SJSA1 (cell line): ENCODE measurements around the gene CTAGE9. TPM values are rescaled to one million over a fixed set of nuclear protein-coding genes. Genes with fewer than 3 reads are reported as not detected.
"Not testable (repeated sequence)": the region's sequence is repeated elsewhere in the genome, so short reads cannot be mapped to it uniquely, and the experiment has no call there.

Experiments
- DNase-seq, 2 experiments: peaks; one replicate each; pipeline ENCODE4 v3.0.0-alpha.2; 2015 to 2020; ENCODE audit warnings: low spot score in 2 of 2, low read depth in 1 of 2
- H3K27ac ChIP-seq: fragments of 250-450 bp; sonication (Bioruptor Pico); 2 replicates; pipeline ENCODE4 v1.5.1; 2020; ENCODE audit warnings: mild to moderate bottlenecking, moderate library complexity
- H3K27me3 ChIP-seq: fragments of 250-450 bp; sonication (Bioruptor Pico); replicated peaks from 2 replicates; pipeline ENCODE4 v1.5.1; 2020; ENCODE audit warnings: mild to moderate bottlenecking, moderate library complexity
- H3K36me3 ChIP-seq: fragments of 250-450 bp; sonication (Bioruptor Pico); 2 replicates; pipeline ENCODE4 v1.5.1; 2020; ENCODE audit warnings: mild to moderate bottlenecking
- H3K4me1 ChIP-seq: fragments of 250-450 bp; sonication (Bioruptor Pico); replicated peaks from 2 replicates; pipeline ENCODE4 v1.6.1; 2021; ENCODE audit warnings: mild to moderate bottlenecking
- H3K4me3 ChIP-seq: fragments of 250-450 bp; sonication (Bioruptor Pico); 2 replicates; pipeline ENCODE4 v1.5.1; 2020; ENCODE audit warnings: mild to moderate bottlenecking
- H3K9me3 ChIP-seq: fragments of 250-450 bp; sonication (Bioruptor Pico); replicated peaks from 2 replicates; pipeline ENCODE4 v1.5.1; 2020; ENCODE audit warnings: mild to moderate bottlenecking
- total RNA-seq: library from RNA; depleted of rRNA; stranded (reverse); fragments of >200 nt; shearing (Covaris generic); gene quantifications from 2 replicates; pipeline ENCODE4 v1.2.3, GENCODE V29; 2014

Gene CTAGE9
- total RNA-seq, 1 experiment from 2014 or later, result 0.26 TPM

- not testable (repeated sequence) for DNase-seq, H3K36me3 ChIP-seq
Observed at GRCh38 chr6:131703905-131704304, 6.9 kb downstream of the CTAGE9 start.

GRCh38 chr6:131700851-131701250, 10.0 kb downstream of the CTAGE9 start:
- not testable (repeated sequence) for DNase-seq, H3K4me1 ChIP-seq, H3K27me3 ChIP-seq, H3K36me3 ChIP-seq, H3K9me3 ChIP-seq, H3K4me3 ChIP-seq, H3K27ac ChIP-seq

More at GRCh38 chr6:131703905-131704304, 6.9 kb downstream of the CTAGE9 start:
- H3K4me1 ChIP-seq, H3K9me3 ChIP-seq, H3K27ac ChIP-seq, H3K27me3 ChIP-seq, H3K4me3 ChIP-seq: not testable (repeated sequence)

- Histone ChIP-seq H3K9me3 (no peaks in the 10 kb centered on the region), H3K27me3 (no peaks in the 10 kb centered on the region), H3K4me1 (no peaks in the 10 kb centered on the region), H3K4me3 (no peak overlapping the region), H3K27ac (no peak overlapping the region), H3K36me3 (no peaks in the 10 kb centered on the region)
- DNase-seq, result no peak
Observed at GRCh38 chr6:131696956-131697355, 13.9 kb downstream of the CTAGE9 start.

- peak; percentile 61 to 65 for DNase-seq
- no peaks in the 10 kb centered on the region for H3K9me3 ChIP-seq
- H3K4me1 ChIP-seq, result no peaks in the 10 kb centered on the region
- H3K36me3 ChIP-seq, result no peaks in the 10 kb centered on the region
- no peak overlapping the region for H3K4me3 ChIP-seq
- no peak overlapping the region for H3K27ac ChIP-seq
- no peaks in the 10 kb centered on the region for H3K27me3 ChIP-seq
Observed at GRCh38 chr6:131694832-131695426, 15.9 kb downstream of the CTAGE9 start.

- Histone ChIP-seq H3K27me3 (no peaks in the 10 kb centered on the region), H3K4me1 (no peaks in the 10 kb centered on the region), H3K9me3 (no peaks in the 10 kb centered on the region), H3K36me3 (no peaks in the 10 kb centered on the region), H3K27ac (no peak overlapping the region), H3K4me3 (no peak overlapping the region)
- DNase-seq, result no peak
Observed at GRCh38 chr6:131693384-131693783, 17.4 kb downstream of the CTAGE9 start.

- H3K4me3 ChIP-seq, result no peak overlapping the region
- no peaks in the 10 kb centered on the region for H3K27me3 ChIP-seq
- H3K4me1 ChIP-seq, result no peaks in the 10 kb centered on the region
- H3K36me3 ChIP-seq, result no peaks in the 10 kb centered on the region
- H3K9me3 ChIP-seq, result no peaks in the 10 kb centered on the region
- H3K27ac ChIP-seq, result no peak overlapping the region
- DNase-seq, result no peak
Observed at GRCh38 chr6:131692589-131692988, 18.2 kb downstream of the CTAGE9 start.

- no peaks in the 10 kb centered on the region for H3K27me3 ChIP-seq
- no peak overlapping the region for H3K27ac ChIP-seq
- H3K9me3 ChIP-seq, result no peaks in the 10 kb centered on the region
- H3K4me1 ChIP-seq, result peaks cover 4% of the 10 kb centered on the region
- H3K4me3 ChIP-seq, result no peak overlapping the region
- no peak for DNase-seq
- H3K36me3 ChIP-seq, result no peaks in the 10 kb centered on the region
Observed at GRCh38 chr6:131692031-131692430, 18.8 kb downstream of the CTAGE9 start.

GRCh38 chr6:131688286-131688685, 22.5 kb downstream of the CTAGE9 start:
- Histone ChIP-seq H3K27ac (no peak overlapping the region), H3K27me3 (no peaks in the 10 kb centered on the region), H3K4me1 (peaks cover 10% of the 10 kb centered on the region), H3K36me3 (no peaks in the 10 kb centered on the region), H3K4me3 (no peak overlapping the region), H3K9me3 (no peaks in the 10 kb centered on the region)
- DNase-seq, result no peak

GRCh38 chr6:131687022-131687421, 23.8 kb downstream of the CTAGE9 start:
- Histone ChIP-seq H3K9me3 (no peaks in the 10 kb centered on the region), H3K36me3 (no peaks in the 10 kb centered on the region), H3K27me3 (no peaks in the 10 kb centered on the region), H3K4me1 (peaks cover 10% of the 10 kb centered on the region), H3K4me3 (no peak overlapping the region), H3K27ac (no peak overlapping the region)
- DNase-seq, result peak in 1 of 2 experiments; percentile 31

- Histone ChIP-seq H3K4me1 (peaks cover 10% of the 10 kb centered on the region), H3K4me3 (no peak overlapping the region), H3K27ac (no peak overlapping the region), H3K36me3 (no peaks in the 10 kb centered on the region), H3K9me3 (no peaks in the 10 kb centered on the region), H3K27me3 (no peaks in the 10 kb centered on the region)
- no peak for DNase-seq
Observed at GRCh38 chr6:131685266-131685780, 25.5 kb downstream of the CTAGE9 start.

- no peaks in the 10 kb centered on the region for H3K9me3 ChIP-seq
- no peak overlapping the region for H3K4me3 ChIP-seq
- H3K27ac ChIP-seq, result no peak overlapping the region
- DNase-seq, result no peak
- H3K27me3 ChIP-seq, result no peaks in the 10 kb centered on the region
- H3K4me1 ChIP-seq, result peaks cover 10% of the 10 kb centered on the region
- H3K36me3 ChIP-seq, result no peaks in the 10 kb centered on the region
Observed at GRCh38 chr6:131683479-131683878, 27.3 kb downstream of the CTAGE9 start.

GRCh38 chr6:131682442-131682841, 28.4 kb downstream of the CTAGE9 start:
- peaks cover 10% of the 10 kb centered on the region for H3K4me1 ChIP-seq
- no peaks in the 10 kb centered on the region for H3K27me3 ChIP-seq
- H3K4me3 ChIP-seq, result no peak overlapping the region
- DNase-seq, result no peak
- H3K27ac ChIP-seq, result no peak overlapping the region
- H3K9me3 ChIP-seq, result no peaks in the 10 kb centered on the region
- H3K36me3 ChIP-seq, result no peaks in the 10 kb centered on the region

GRCh38 chr6:131681585-131681984, 29.2 kb downstream of the CTAGE9 start:
- no peaks in the 10 kb centered on the region for H3K36me3 ChIP-seq
- DNase-seq, result no peak

GRCh38 chr6:131680868-131681267, 29.9 kb downstream of the CTAGE9 start:
- Histone ChIP-seq H3K27ac (no peak overlapping the region), H3K4me3 (no peak overlapping the region), H3K9me3 (no peaks in the 10 kb centered on the region), H3K27me3 (no peaks in the 10 kb centered on the region), H3K36me3 (no peaks in the 10 kb centered on the region), H3K4me1 (no peaks in the 10 kb centered on the region)
- no peak for DNase-seq

More at GRCh38 chr6:131681585-131681984, 29.2 kb downstream of the CTAGE9 start:
- H3K9me3 ChIP-seq, result no peaks in the 10 kb centered on the region
- H3K27me3 ChIP-seq, result no peaks in the 10 kb centered on the region
- no peak overlapping the region for H3K27ac ChIP-seq
- H3K4me1 ChIP-seq, result peaks cover 1% of the 10 kb centered on the region; the same call in 1 of the 2 replicates
- no peak overlapping the region for H3K4me3 ChIP-seq

GRCh38 chr6:131678442-131678841, 32.4 kb downstream of the CTAGE9 start:
- Histone ChIP-seq H3K27me3 (no peaks in the 10 kb centered on the region), H3K4me1 (no peaks in the 10 kb centered on the region), H3K4me3 (no peak overlapping the region), H3K9me3 (no peaks in the 10 kb centered on the region), H3K36me3 (no peaks in the 10 kb centered on the region), H3K27ac (no peak overlapping the region)
- DNase-seq, result peak in 1 of 2 experiments; percentile 24
